H1 (cell line): ENCODE data around the gene PCDH9. TPM values are rescaled to one million over a fixed set of nuclear protein-coding genes. Genes with fewer than 3 reads are reported as not detected.

Source experiments
- CTCF ChIA-PET: fragments of 300-600 bp; sonication (Branson Sonifier 250); formaldehyde crosslinking; loops from one replicate; lab custom pipeline; 2021; ENCODE audit not compliant: partially characterized antibody; lab: Charles Lee
- POLR2A ChIA-PET: fragments of 300-600 bp; sonication (Branson Sonifier 250); formaldehyde crosslinking; loops from one replicate; lab custom pipeline; 2021; ENCODE audit warnings: inconsistent platforms; ENCODE audit not compliant: partially characterized antibody; lab: Charles Lee
- DNase-seq, 2 experiments: peaks; one replicate each; pipeline versions ENCODE4 v3.0.0 to v3.0.0-alpha.2; 2010 to 2022; ENCODE audit warnings: low spot score in 2 of 2, low read depth in 1 of 2, mixed read lengths in 1 of 2
- FAIRE-seq: peaks from 2 replicates; lab custom pipeline; 2011; peaks lifted over from hg19 to GRCh38; lab: Jason Lieb, UNC
- H2AFZ ChIP-seq: 2 replicates; pipeline ENCODE4 v1.8.1; 2012; ENCODE audit warnings: low read length, inconsistent platforms
- H2AK5ac ChIP-seq: 2 replicates; pipeline ENCODE4 v1.6.1; 2013; ENCODE audit warnings: low read depth, low read length
- H2BK120ac ChIP-seq: replicated peaks from 2 replicates; pipeline ENCODE3; 2013; ENCODE audit warnings: low read depth, low read length, inconsistent platforms
- H2BK12ac ChIP-seq: 2 replicates; pipeline ENCODE4 v1.6.1; 2013; ENCODE audit warnings: low read depth, low read length
- H2BK15ac ChIP-seq: 2 replicates; pipeline ENCODE4 v1.6.1; 2013; ENCODE audit warnings: low read length
- H2BK20ac ChIP-seq: 2 replicates; pipeline ENCODE4 v1.6.1; 2013; ENCODE audit warnings: low read length
- H2BK5ac ChIP-seq: 2 replicates; pipeline ENCODE4 v1.6.1; 2013; ENCODE audit warnings: low read depth, low read length
- H3K14ac ChIP-seq: 2 replicates; pipeline ENCODE4 v1.6.1; 2013; ENCODE audit warnings: inconsistent platforms; ENCODE audit not compliant: insufficient read length
- H3K18ac ChIP-seq: 2 replicates; pipeline ENCODE4 v1.6.1; 2013; ENCODE audit warnings: low read length; ENCODE audit errors: extremely low read depth
- H3K23ac ChIP-seq: 2 replicates; pipeline ENCODE4 v1.6.1; 2013; ENCODE audit warnings: inconsistent platforms; ENCODE audit not compliant: insufficient read length
- H3K23me2 ChIP-seq: 2 replicates; pipeline ENCODE4 v1.6.1; 2013; ENCODE audit warnings: low read depth, low read length
- H3K27ac ChIP-seq: 2 replicates; pipeline ENCODE4 v1.6.1; 2011; ENCODE audit warnings: low read depth, low read length, inconsistent platforms
- H3K27me3 ChIP-seq, 4 experiments: replicated peaks in 1 of 4; 1 replicate in 1 of 4; 2 replicates in 3 of 4; pipeline versions ENCODE4 v1.6.1 to v1.8.1; 2011 to 2013; ENCODE audit warnings: low read length in 3 of 4, mild to moderate bottlenecking in 3 of 4, inconsistent platforms in 2 of 4, mixed read lengths in 2 of 4, moderate library complexity in 1 of 4; ENCODE audit not compliant: control insufficient read depth in 3 of 4, insufficient read depth in 3 of 4; ENCODE audit errors: extremely low read depth in 1 of 4
- H3K36me3 ChIP-seq, 4 experiments: 2 replicates each; pipeline versions ENCODE4 v1.6.1 to v1.8.1; 2011 to 2013; ENCODE audit warnings: mild to moderate bottlenecking in 4 of 4, low read length in 3 of 4, moderate library complexity in 2 of 4, control low read depth in 1 of 4, inconsistent platforms in 1 of 4; ENCODE audit not compliant: insufficient read depth in 4 of 4, control insufficient read depth in 2 of 4
- H3K4ac ChIP-seq: replicated peaks from 2 replicates; pipeline ENCODE3; 2013; ENCODE audit warnings: low read length, low read depth, mixed read lengths, inconsistent platforms; ENCODE audit not compliant: insufficient read length
- H3K4me1 ChIP-seq, 4 experiments: replicated peaks in 1 of 4; 1 replicate in 1 of 4; 2 replicates in 3 of 4; pipeline versions ENCODE4 v1.6.1 to v1.8.1; 2011 to 2013; ENCODE audit warnings: low read length in 3 of 4, inconsistent platforms in 2 of 4, mixed read lengths in 1 of 4; ENCODE audit not compliant: insufficient read depth in 4 of 4, control insufficient read depth in 3 of 4
- H3K4me2 ChIP-seq, 2 experiments: 2 replicates each; pipeline versions ENCODE4 v1.6.1 to v1.8.1; 2011 to 2013; ENCODE audit warnings: low read depth in 2 of 2, low read length in 2 of 2, control low read depth in 1 of 2, inconsistent platforms in 1 of 2, mild to moderate bottlenecking in 1 of 2; ENCODE audit not compliant: insufficient read depth in 1 of 2
- H3K4me3 ChIP-seq, 4 experiments: fragments of 200-600, 300-600 bp in 1 of 4; sonication (generic), shearing (Covaris generic), sonication (Bioruptor Twin) in 1 of 4; 2 replicates each; pipeline versions ENCODE4 v1.5.1 to v1.8.1; 2011 to 2016; ENCODE audit warnings: low read length in 4 of 4, low read depth in 3 of 4, control low read depth in 2 of 4, inconsistent platforms in 2 of 4, mild to moderate bottlenecking in 2 of 4, mixed read lengths in 1 of 4, moderate library complexity in 1 of 4; ENCODE audit not compliant: insufficient read depth in 2 of 4; ENCODE audit errors: extremely low read depth in 1 of 4
- H3K56ac ChIP-seq: replicated peaks from 2 replicates; pipeline ENCODE3; 2013; ENCODE audit warnings: low read depth, mild to moderate bottlenecking, mixed read lengths, low read length, inconsistent platforms; ENCODE audit not compliant: insufficient read length
- H3K79me1 ChIP-seq: 2 replicates; pipeline ENCODE4 v1.6.1; 2013; ENCODE audit warnings: low read depth, low read length, control low read depth
- H3K79me2 ChIP-seq, 2 experiments: 2 replicates each; pipeline versions ENCODE4 v1.6.1 to v1.8.1; 2012 to 2013; ENCODE audit warnings: low read length in 2 of 2, mild to moderate bottlenecking in 2 of 2, inconsistent platforms in 1 of 2; ENCODE audit not compliant: insufficient read depth in 2 of 2, control insufficient read depth in 1 of 2
- H3K9ac ChIP-seq, 4 experiments: replicated peaks in 1 of 4; 1 replicate in 1 of 4; 2 replicates in 3 of 4; pipeline versions ENCODE4 v1.6.1 to v1.8.1; 2011 to 2013; ENCODE audit warnings: low read depth in 3 of 4, low read length in 3 of 4, control low read depth in 2 of 4, mild to moderate bottlenecking in 2 of 4, moderate library complexity in 2 of 4, inconsistent platforms in 1 of 4; ENCODE audit errors: extremely low read depth in 1 of 4
- H3K9me3 ChIP-seq, 2 experiments: 2 replicates each; pipeline versions ENCODE4 v1.6.1 to v1.8.1; 2012 to 2013; ENCODE audit warnings: mild to moderate bottlenecking in 2 of 2, moderate library complexity in 2 of 2, control low read depth in 1 of 2, inconsistent platforms in 1 of 2, low read depth in 1 of 2, low read length in 1 of 2, mixed read lengths in 1 of 2; ENCODE audit not compliant: insufficient read depth in 2 of 2
- H4K20me1 ChIP-seq, 2 experiments: replicated peaks in 1 of 2; 2 replicates each; pipeline versions ENCODE3 to v1.8.1; 2011 to 2013; ENCODE audit warnings: inconsistent platforms in 2 of 2, low read length in 2 of 2, mild to moderate bottlenecking in 1 of 2; ENCODE audit not compliant: insufficient read depth in 2 of 2, control insufficient read depth in 1 of 2
- H4K5ac ChIP-seq: 2 replicates; pipeline ENCODE4 v1.6.1; 2013; ENCODE audit warnings: low read length, low read depth, mixed read lengths, inconsistent platforms; ENCODE audit not compliant: insufficient read length
- H4K8ac ChIP-seq: 2 replicates; pipeline ENCODE4 v1.8.0; 2013; ENCODE audit warnings: mild to moderate bottlenecking, moderate library complexity, low read length, inconsistent platforms; ENCODE audit not compliant: insufficient read depth; ENCODE audit errors: extremely low read depth
- H4K91ac ChIP-seq: replicated peaks from 2 replicates; pipeline ENCODE3; 2013; ENCODE audit warnings: low read length, mixed read lengths, inconsistent platforms; ENCODE audit not compliant: insufficient read length
- BCL11A ChIP-seq, 2 experiments: IDR thresholded peaks; one replicate each; pipeline ENCODE4 v1.6.1; 2011; ENCODE audit warnings: low read depth in 2 of 2, low read length in 2 of 2, mild to moderate bottlenecking in 2 of 2
- CBX5 ChIP-seq: fragments of 300-800, 300-1000 bp; sonication (generic); IDR thresholded peaks from 2 replicates; pipeline ENCODE4 v1.7.1; 2016; ENCODE audit warnings: antibody characterized with exemption, low read length, low read depth
- CHD1 ChIP-seq: IDR thresholded peaks from 2 replicates; pipeline ENCODE4 v1.6.1; 2012; ENCODE audit warnings: low read depth, low read length, improper control_type of control experiment
- E2F6 ChIP-seq: IDR thresholded peaks from 2 replicates; pipeline ENCODE4 v1.6.1; 2012; ENCODE audit warnings: inconsistent platforms
- NANOG ChIP-seq: IDR thresholded peaks from 2 replicates; pipeline ENCODE4 v1.6.1; 2011; ENCODE audit warnings: low read length, low read depth, mild to moderate bottlenecking, inconsistent platforms; ENCODE audit not compliant: insufficient read depth, poor library complexity, severe bottlenecking
- NRF1 ChIP-seq: IDR thresholded peaks from 2 replicates; pipeline ENCODE4 v1.6.1; 2011; ENCODE audit warnings: mild to moderate bottlenecking, low read depth, low read length, improper control_type of control experiment
- RFX5 ChIP-seq: IDR thresholded peaks from 2 replicates; pipeline ENCODE4 v1.6.1; 2011; ENCODE audit warnings: low read depth, low read length, improper control_type of control experiment, borderline replicate concordance
- SP2 ChIP-seq: IDR thresholded peaks from 2 replicates; pipeline ENCODE4 v1.6.1; 2012; ENCODE audit warnings: mild to moderate bottlenecking, low read length, inconsistent platforms
- TAF1 ChIP-seq: IDR thresholded peaks from 2 replicates; pipeline ENCODE4 v1.6.1; 2011; ENCODE audit warnings: mild to moderate bottlenecking, low read depth, low read length
- WGBS, 2 experiments: shearing (Covaris generic) in 1 of 2; methylation state at CpG; one replicate each; pipeline versions ENCODE4 v1.1.6 to v1.1.7; 2013 to 2015; ENCODE audit warnings: low lambda C conversion rate in 2 of 2, mixed read lengths in 2 of 2, inconsistent platforms in 1 of 2, low coverage in 1 of 2, missing lambda C conversion rate in 1 of 2; ENCODE audit not compliant: insufficient replicate concordance in 2 of 2, insufficient coverage in 1 of 2, insufficient read length in 1 of 2; ENCODE audit errors: extremely low coverage in 1 of 2, missing lambda C conversion rate in 1 of 2; 5-methylcytosine and 5-hydroxymethylcytosine counted together
- polyA plus RNA-seq, 7 experiments: library from polyadenylated mRNA; depleted of rRNA in 3 of 7; stranded (reverse) in 5 of 7; unstranded in 2 of 7; fragments of >200 nt in 5 of 7; fragments of 200-250 nt in 2 of 7; gene quantifications; 1 replicate in 5 of 7; 2 replicates in 1 of 7; 4 replicates in 1 of 7; pipeline versions ENCODE4 v1.2.1 to v1.2.3, GENCODE V29; 2011 to 2013; ENCODE audit warnings: missing spikeins in 2 of 7, mixed read lengths in 2 of 7
- total RNA-seq: library from RNA; stranded (reverse); fragmentation: NEBNext Ultra II Directional; extraction: Animal tissue kit (Norgen Biotek cat#: 25700); gene quantifications from 2 replicates; pipeline ENCODE4 v1.2.1, GENCODE V29; 2021
- TF ChIP-seq, protein P1 (sequence below): IDR thresholded peaks from 2 replicates; pipeline ENCODE4 v1.6.1; 2012; ENCODE audit warnings: inconsistent platforms

PCDH9 gene
- total and polyA plus RNA-seq, 2 of the 8 experiments (the other 6 are each of a cell fraction or from before 2014, with no cell fraction given) = 0.12 to 0.60 TPM

GRCh38 chr13:66528180-66528579 lies 702.0 kb downstream of the PCDH9 start:
- H2BK5ac ChIP-seq = no peak overlapping the region
- H3K9ac ChIP-seq = no peak overlapping the region
- no peaks in the 10 kb centered on the region for H3K79me2 ChIP-seq
- no peaks in the 10 kb centered on the region for H3K23me2 ChIP-seq
- no peak for FAIRE-seq
- no peak overlapping the region for H3K18ac ChIP-seq
- no peak overlapping the region for H2BK120ac ChIP-seq
- no peaks in the 10 kb centered on the region for H3K9me3 ChIP-seq
- no peak overlapping the region for H3K4ac ChIP-seq
- peak overlapping the region in 1 of 2 experiments; percentile 11; a peak in 2 of 4 replicates for H3K4me2 ChIP-seq
- TF ChIP-seq BCL11A (IDR thresholded peaks at IDR 0.05; ENCODE audit: low read depth in 2 of 2, low read length in 2 of 2) (no peak), TAF1 (no peak), NANOG (no peak), RFX5 (no peak), NRF1 (no peak), CHD1 (no peak), CBX5 (no peak), E2F6 (no peak), SP2 (no peak)
- TF ChIP-seq, protein P1, sequence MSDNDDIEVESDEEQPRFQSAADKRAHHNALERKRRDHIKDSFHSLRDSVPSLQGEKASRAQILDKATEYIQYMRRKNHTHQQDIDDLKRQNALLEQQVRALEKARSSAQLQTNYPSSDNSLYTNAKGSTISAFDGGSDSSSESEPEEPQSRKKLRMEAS = no peak
- TF ChIP-seq, all 59 proteins: peak for 0
- Histone ChIP-seq H3K14ac (no peak overlapping the region), H4K91ac (no peak overlapping the region), H4K8ac (no peak overlapping the region), H3K4me3 (no peak overlapping the region), H3K36me3 (no peaks in the 10 kb centered on the region), H4K20me1 (no peaks in the 10 kb centered on the region), H3K79me1 (no peaks in the 10 kb centered on the region), H3K23ac (no peak overlapping the region), H3K27me3 (no peaks in the 10 kb centered on the region), H2BK20ac (no peak overlapping the region), H3K56ac (no peak overlapping the region), H2AFZ (peak overlapping the region; percentile 33; the same call in 1 of the 2 replicates), H2AK5ac (no peak overlapping the region), H2BK12ac (no peak overlapping the region), H3K27ac (no peak overlapping the region), H2BK15ac (no peak overlapping the region), H4K5ac (no peak overlapping the region), H3K4me1 (peaks cover 0 to 15% (median 8%) of the 10 kb centered on the region in 4 experiments; a peak in 3 of 7 replicates)
- POLR2A ChIA-PET = no interaction called here
- CTCF ChIA-PET = interaction anchor here (1.2 kb wide), 2 partner anchors 37 to 91 kb away, joined by 3 read pairs; no protein-coding TSS in a partner anchor
- no peak for DNase-seq
- WGBS, 2 experiments = 80% methylated on average over 5 of the region's 5 CpGs; no CpG with 5 or more reads in 1 of the 2 experiments
